Stimulated activated naive CD8-positive, alpha-beta T cell treated with anti-CD3 and anti-CD28 coated beads, Interleukin-15, amount 100 ng/mL, for 72 hours (primary cell): ENCODE measurements around the gene HELZ2.

Source experiments
- ATAC-seq: fragments of 150-1000 bp; cut with Tn5 transposase; 2 replicates; pipeline ENCODE4 v1.10.0; 2021; ENCODE audit warnings: mild to moderate bottlenecking, moderate library complexity
- DNase-seq, 2 donors: peaks; one replicate each; pipeline ENCODE4 v3.0.0; 2021 to 2022
- H3K27ac Mint-ChIP-seq, 2 donors: one replicate each; pipeline ENCODE4 v1.8.0; 2022; ENCODE audit warnings: mild to moderate bottlenecking in 2 of 2, mixed read lengths in 2 of 2, moderate library complexity in 2 of 2
- H3K27me3 Mint-ChIP-seq: one replicate; pipeline ENCODE4 v1.8.0; 2022; ENCODE audit warnings: mixed read lengths
- H3K4me1 Mint-ChIP-seq: one replicate; pipeline ENCODE4 v1.8.0; 2022; ENCODE audit warnings: mild to moderate bottlenecking, mixed read lengths
- H3K4me3 Mint-ChIP-seq, 2 donors: one replicate each; pipeline ENCODE4 v1.8.0; 2022; ENCODE audit warnings: mild to moderate bottlenecking in 2 of 2, mixed read lengths in 2 of 2, moderate library complexity in 1 of 2
- H3K9me3 Mint-ChIP-seq, 2 donors: one replicate each; pipeline ENCODE4 v1.8.0; 2022; ENCODE audit warnings: mixed read lengths in 2 of 2

Gene HELZ2

DNA sequence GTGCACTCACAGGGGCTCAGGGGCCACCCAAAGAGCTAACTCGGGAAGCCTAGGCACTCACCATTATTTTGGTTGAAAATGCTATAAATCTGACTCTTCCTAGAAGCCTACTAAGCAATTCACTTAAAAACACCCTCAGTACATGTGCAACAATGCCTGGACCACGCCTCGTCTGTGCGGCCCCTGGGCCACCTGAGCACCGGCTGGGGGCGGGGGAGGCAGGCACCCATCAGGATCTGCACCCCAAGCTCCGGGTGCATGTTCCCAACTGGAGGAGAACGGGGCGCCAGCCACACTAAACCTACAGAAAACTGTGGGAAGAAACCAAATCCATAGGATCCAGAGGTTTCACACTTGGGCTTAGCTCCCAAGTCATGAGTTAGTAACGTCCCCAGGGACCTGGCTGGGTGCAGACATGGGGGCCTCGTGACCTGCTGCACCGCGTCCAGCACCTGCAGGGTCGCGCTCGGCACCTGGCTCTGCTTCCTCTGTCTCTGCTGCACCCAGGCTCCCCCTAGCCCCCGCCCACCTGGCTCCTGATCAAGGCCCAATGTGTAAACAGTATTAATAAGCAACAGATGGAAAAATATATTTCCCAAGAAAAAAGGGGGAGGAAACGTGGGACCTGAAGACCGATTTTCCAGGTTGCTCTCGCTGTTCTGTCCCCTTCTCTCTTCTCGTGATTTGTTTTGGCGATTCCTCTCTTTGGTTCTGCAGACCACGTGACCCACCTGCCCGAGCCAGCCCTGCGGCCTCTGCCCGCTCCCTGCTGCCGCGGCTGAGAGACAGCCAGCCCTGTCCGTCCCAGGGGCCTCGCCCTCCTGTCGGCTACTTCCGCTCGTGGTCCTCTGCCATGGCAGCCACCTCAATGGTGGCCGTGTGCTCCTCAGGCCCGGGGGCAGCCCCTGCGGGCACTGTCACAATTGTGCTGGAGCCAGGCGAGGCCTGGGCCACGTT is 15.5 kb upstream of the HELZ2 start:
- DNase-seq (no peak), ATAC-seq (no peak)
- Mint-ChIP-seq H3K4me1 (peaks cover 17% of the 10 kb centered on the region), H3K9me3 (no peaks in the 10 kb centered on the region), H3K27me3 (peaks cover 8% of the 10 kb centered on the region), H3K4me3 (no peak overlapping the region), H3K27ac (peak overlapping the region in 1 of 2 donors; percentile 71)

DNA sequence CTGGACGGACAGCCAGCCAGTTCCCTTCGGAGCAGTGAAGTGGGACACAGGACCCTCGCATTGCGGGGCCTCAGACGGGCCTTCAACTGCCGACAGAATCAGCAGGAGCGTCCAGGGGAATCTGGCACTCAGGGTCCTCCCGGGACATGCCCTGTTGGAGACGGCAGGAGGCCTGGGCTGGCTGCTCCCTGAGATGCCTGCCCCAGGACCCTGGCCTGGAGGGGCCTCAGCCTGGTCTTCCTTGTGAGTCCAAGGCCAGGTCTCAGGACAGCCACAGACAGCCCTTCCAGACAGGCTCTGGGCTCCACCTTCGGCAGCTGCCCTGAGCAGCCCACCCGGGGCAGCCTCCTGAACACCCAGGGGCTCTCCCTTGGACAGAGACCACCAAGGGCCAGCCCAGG is 14.6 kb upstream of the HELZ2 start:
- DNase-seq (no peak), ATAC-seq (no peak)
- Mint-ChIP-seq H3K27me3 (peaks cover 8% of the 10 kb centered on the region), H3K27ac (peak overlapping the region in 1 of 2 donors; percentile 54), H3K4me3 (no peak overlapping the region), H3K9me3 (no peaks in the 10 kb centered on the region), H3K4me1 (peaks cover 17% of the 10 kb centered on the region)

DNA sequence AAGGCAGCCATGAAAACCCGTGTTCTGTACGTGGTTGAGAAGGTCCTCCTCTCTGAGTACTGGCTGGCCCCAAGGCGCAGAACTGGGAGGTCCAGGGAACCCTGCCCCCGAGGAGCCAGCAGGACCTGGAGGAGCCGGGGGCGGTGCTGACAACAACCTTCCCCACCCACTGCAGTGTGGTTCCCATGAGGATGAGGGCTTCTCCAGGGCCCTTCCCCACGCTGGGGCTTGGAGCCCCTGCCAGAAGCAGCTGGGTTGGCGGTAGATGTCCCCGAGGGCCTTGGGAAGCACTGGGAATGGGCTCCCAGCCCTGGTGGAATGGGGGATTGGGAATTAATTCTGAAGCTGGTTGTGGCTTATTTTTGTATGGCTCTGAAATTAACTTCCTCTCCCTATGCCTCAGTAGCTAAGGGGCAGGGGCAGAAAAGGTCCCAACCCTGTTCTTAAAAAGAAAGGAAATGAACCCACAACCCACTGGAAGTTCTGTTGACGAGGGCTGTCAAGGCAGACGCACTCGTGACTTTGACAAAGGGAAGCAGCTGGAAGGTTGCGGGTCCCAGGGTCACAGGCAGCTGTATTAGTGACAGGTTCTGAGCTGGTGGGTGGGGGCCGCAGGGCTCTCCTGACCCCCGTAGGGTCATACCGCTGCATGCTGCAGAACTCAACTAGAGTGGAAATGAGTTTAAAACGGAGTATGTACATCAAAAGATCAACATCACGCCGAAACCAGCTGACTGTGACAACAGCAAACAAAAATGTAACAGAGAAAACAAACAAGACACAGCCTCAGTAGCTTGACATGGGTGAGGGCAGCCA is 13.9 kb upstream of the HELZ2 start:
- Mint-ChIP-seq H3K4me3 (no peak overlapping the region), H3K27me3 (peaks cover 8% of the 10 kb centered on the region)
- ATAC-seq: no peak

DNA sequence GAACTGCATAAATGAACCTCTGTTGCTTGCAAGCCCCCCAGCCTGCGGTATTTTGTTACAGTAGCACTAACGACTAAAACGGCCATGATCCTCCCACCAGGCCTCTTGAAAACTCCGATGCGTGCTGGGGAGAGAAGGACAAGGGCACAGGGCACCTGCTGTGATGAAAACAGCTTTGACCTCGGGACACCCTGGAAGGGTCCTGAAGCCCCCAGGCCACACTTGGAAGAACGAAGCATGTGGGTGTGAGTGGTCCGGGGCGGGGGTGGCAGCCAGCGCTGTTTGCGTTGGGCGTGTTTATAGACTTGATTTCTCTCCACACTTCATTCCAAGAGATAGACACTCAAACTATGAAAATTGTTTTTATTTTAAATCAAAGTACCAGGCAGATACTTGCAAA is 13.2 kb upstream of the HELZ2 start:
- Mint-ChIP-seq H3K4me1 (peaks cover 17% of the 10 kb centered on the region), H3K4me3 (no peak overlapping the region), H3K27ac (no peak overlapping the region), H3K9me3 (no peaks in the 10 kb centered on the region), H3K27me3 (peaks cover 8% of the 10 kb centered on the region)
- no peak for ATAC-seq
- DNase-seq: no peak

More for the DNA sequence above, 13.9 kb upstream of the HELZ2 start:
- Mint-ChIP-seq H3K9me3 (no peaks in the 10 kb centered on the region), H3K27ac (peak overlapping the region in 1 of 2 donors; percentile 62), H3K4me1 (peaks cover 17% of the 10 kb centered on the region)
- no peak for DNase-seq

DNA sequence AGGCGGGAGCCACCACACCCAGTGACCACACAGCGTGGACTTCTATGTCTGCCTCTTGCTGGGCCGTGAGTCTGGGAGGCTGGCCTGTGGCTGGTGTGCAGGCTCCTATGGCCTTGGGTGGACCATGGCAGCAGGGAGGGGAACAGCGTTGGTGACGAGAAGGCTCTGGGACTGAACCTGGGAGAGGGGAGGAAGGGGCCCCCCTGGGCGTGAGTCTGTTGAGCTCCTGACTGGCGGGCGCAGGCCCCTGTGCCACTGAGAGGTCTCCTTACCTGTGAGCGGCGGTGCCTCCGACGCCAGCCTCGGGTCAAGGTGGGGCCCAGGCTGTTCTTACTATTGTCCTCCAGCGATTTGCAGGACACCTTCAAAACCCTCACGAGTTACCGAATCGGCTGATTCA is 12.8 kb upstream of the HELZ2 start:
- no peak for ATAC-seq

DNA sequence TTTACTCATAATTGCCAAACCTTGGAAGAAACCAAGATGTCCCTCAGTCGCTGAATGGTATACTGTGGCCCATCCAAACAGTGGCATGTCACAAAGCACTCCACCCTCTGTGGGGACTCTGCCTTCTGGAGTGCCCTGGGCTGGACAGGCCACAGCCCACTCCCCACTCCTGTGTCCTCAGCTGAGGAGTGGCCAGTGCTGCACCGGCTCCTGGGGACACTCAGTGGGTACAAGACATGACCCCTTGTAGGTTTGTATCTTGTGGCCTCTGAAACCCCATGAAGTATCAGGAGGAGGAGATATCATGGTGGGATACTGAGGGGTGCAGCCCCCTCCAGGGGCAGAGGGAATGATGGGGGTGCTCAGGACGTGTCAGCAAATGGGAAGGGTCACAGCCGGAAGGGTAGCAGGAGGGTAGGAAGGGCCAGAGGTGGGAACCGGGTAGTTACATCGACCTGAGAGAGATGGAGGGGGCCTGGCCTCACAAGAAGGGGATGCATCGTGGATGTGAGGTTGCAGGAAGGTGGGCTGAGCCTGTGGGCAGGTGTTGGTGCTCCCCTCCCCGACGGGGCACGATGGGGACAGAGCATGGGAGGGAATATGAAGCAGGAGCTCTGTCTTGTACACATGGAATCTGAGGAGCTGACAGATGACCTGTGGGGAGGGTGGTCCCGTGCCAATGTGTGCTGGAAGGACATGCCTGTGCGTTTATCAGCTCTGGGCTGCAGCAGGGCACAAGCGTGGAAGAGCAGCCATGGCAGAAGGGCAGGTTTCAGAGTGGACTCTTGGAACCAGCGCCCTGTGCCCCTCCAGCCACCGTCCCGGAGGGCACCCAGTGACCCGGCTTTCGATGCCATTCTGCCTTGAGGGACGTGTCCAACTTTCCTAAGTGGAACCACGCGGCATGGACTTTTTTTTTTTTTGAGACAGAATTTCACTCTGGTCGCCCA is 11.9 kb upstream of the HELZ2 start:
- peaks cover 22% of the 10 kb centered on the region for H3K4me1 Mint-ChIP-seq
- no peak overlapping the region for H3K27ac Mint-ChIP-seq
- H3K4me3 Mint-ChIP-seq: no peak overlapping the region
- ATAC-seq (no peak), DNase-seq (no peak)
- H3K27me3 Mint-ChIP-seq: peaks cover 8% of the 10 kb centered on the region
- H3K9me3 Mint-ChIP-seq: no peaks in the 10 kb centered on the region

More for the DNA sequence above, 12.8 kb upstream of the HELZ2 start:
- Mint-ChIP-seq H3K27ac (no peak overlapping the region), H3K4me1 (peaks cover 17% of the 10 kb centered on the region), H3K27me3 (peaks cover 8% of the 10 kb centered on the region), H3K4me3 (no peak overlapping the region), H3K9me3 (no peaks in the 10 kb centered on the region)
- no peak for DNase-seq

DNA sequence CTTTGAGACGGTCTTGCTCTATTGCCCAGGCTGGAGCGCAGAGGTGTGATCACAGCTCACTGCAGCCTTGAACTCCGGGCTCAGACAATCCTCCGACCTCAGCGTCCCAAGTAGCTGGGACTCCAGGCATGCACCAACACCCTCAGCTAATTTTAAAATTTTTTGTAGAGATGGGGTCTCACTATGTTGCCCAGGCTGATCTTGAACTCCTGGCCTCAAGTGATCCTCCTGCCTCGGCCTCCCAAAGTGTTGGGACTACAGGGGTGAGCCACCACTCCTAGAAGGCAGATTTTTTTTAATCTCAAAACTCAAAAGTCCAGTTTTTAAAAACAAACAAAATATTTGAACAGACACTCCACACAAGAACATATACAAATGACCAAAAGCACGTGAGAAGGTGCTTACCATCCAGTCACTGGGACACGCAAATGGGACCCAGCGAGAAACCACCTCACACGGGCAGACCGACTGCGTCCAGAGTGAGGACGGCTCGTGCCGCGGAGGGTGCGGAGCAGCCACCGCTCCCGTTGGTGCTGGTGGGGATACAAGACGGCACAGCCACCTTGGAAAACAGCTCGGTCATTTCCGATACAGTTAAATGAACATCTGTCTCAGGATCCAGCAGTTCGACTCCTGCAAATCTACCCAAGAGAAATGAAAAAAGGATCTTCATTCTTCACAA is 8.5 kb upstream of the HELZ2 start:
- H3K27ac Mint-ChIP-seq: no peak overlapping the region
- H3K27me3 Mint-ChIP-seq: peaks cover 31% of the 10 kb centered on the region
- no peaks in the 10 kb centered on the region for H3K9me3 Mint-ChIP-seq
- no peak for ATAC-seq
- DNase-seq: no peak
- peaks cover 17% of the 10 kb centered on the region for H3K4me1 Mint-ChIP-seq
- H3K4me3 Mint-ChIP-seq: no peak overlapping the region

DNA sequence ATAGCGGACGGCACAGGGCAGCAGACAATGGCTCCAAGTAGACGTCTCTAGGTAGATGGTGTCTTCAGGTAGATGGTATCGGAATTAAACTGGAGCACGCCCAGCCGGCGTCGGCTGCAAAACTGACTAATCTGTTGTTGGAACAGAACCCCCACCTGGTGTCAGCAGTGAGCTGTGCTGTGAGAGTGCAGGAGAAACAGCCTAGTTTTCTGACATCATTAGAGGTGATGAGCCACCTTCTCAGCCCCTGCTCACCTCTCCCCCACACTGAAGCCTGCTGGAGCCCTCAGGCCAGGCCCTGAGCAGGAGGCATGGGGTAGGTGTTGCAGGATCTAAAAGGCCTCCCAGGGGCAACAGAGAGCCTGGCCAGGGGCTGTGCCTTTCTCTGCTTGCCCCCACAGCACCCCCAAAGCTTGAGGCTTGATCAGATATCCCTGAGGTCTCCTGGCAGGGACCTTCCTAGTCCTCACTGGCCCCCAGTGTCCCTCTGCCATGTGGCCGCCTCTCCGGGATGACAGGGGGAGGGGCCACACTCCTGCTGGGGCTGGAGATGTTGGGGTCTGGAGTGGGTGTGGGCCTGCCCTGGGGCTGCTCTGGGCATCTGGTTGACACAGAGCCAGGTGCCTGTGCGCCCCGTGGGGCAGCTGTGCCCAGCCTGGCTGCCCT is 6.9 kb upstream of the HELZ2 start:
- peaks cover 40% of the 10 kb centered on the region for H3K27me3 Mint-ChIP-seq
- peak; percentile 98 for ATAC-seq
- peaks cover 12% of the 10 kb centered on the region for H3K4me1 Mint-ChIP-seq
- peak; percentile 61 to 73 for DNase-seq
- H3K27ac Mint-ChIP-seq: no peak overlapping the region
- H3K4me3 Mint-ChIP-seq: no peak overlapping the region
- H3K9me3 Mint-ChIP-seq: no peaks in the 10 kb centered on the region

DNA sequence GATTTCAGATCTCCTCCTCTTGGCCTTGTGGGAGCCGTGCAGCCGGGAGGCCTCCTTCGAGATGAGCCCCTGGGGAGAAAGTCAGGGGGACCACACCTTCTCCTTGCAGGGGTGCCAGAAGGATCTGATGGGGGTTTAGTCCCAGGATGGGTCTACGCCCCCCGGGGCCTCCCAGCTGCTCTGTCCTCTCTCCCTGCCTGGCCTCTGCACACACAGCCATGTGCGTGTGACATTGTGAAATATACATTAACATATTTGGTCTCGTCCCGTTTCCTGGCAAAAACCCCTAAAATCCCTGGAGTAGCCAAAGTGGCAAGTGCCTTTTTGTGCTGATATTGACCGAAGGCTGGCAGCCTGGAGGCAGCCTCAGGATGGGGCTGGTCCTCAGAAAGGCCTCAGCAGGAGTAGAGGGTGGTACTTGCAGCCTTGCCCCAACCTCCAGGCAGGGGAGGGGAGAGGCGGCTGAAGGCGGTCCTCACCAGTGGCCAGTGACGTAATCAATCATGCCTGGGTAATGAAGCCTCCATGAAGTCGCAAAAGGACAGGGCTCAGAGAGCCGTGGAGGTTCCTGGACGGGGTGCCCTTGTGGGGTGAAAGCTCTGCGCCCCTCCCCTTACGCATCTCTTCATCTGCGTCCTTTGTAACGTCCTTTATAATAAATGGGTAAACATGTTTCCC is 5.1 kb upstream of the HELZ2 start:
- ATAC-seq: no peak
- DNase-seq: no peak
- peaks cover 41% of the 10 kb centered on the region for H3K27me3 Mint-ChIP-seq
- H3K4me3 Mint-ChIP-seq: no peak overlapping the region
- no peaks in the 10 kb centered on the region for H3K9me3 Mint-ChIP-seq
- no peak overlapping the region for H3K27ac Mint-ChIP-seq
- H3K4me1 Mint-ChIP-seq: peaks cover 12% of the 10 kb centered on the region

DNA sequence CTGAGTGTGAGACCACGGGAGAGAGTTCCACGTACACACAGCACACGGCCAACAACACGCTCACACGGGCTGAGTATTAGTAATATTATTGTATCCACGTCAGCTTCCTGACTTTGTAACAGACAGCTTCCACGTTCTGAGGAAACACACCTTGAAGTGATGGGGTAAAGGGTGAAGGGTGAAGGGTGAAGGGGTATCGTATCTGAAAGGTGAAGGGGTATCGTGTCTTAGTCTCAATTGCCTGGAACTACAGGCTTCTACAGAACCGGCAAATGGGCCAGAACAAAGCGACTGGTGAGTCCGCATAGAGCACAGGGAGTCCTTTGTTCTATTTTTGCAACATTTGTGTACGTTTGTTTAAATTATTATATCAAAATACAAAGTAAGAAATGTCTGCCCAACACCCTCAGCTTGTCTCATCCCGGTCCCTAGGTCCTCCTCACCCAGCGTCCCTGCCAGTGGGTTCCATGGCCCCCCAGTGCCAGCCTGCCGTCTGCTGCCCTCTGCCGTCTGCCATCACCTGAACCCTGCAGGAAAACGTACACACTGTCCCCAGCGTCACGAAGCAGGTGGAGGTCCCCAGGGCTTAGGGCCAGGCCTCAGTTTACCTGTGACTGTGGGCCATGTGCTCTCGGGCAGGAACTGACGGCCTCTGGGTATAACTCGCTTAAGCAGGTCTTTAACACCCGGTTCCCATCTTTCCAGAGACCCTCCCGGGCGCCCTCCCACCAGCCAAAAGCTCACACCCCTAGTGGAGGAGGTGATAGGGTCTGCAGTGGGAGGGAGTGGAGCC is 4.4 kb upstream of the HELZ2 start:
- Mint-ChIP-seq H3K4me3 (no peak overlapping the region), H3K4me1 (peaks cover 15% of the 10 kb centered on the region), H3K27ac (no peak overlapping the region), H3K9me3 (no peaks in the 10 kb centered on the region), H3K27me3 (peaks cover 41% of the 10 kb centered on the region)
- DNase-seq: peak in 1 of 2 donors; percentile 22
- no peak for ATAC-seq

DNA sequence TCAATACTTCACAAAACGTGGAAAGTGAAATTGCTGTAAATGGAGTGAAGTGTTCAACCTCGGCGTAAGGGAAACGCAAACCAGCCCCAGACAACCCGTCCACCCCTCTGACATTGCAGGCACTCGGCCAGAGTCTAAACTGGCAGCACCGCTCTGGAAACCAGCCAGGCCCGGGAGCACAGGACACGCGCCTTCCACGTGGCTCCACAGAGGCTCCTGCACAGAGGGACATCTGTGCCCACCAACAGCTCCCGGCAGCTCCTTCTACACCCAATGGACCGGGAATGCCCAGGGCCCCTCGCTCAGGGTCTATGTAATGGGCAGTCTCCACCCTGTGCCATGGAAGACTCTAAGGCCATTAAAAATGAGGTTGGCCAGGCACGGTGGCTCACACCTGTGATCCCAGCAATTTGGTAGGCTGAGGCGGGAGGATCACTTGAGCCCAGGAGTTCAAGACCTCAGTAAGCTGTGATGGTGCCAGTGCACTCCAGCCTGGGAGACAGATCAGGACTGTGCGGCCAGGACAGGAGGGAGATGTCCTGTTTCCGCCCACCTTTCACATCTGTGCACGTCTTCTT is 3.4 kb upstream of the HELZ2 start:
- H3K4me3 Mint-ChIP-seq: no peak overlapping the region
- no peak for ATAC-seq
- no peak for DNase-seq
- H3K4me1 Mint-ChIP-seq: peaks cover 17% of the 10 kb centered on the region
- no peaks in the 10 kb centered on the region for H3K9me3 Mint-ChIP-seq
- H3K27ac Mint-ChIP-seq: no peak overlapping the region
- H3K27me3 Mint-ChIP-seq: peaks cover 41% of the 10 kb centered on the region

DNA sequence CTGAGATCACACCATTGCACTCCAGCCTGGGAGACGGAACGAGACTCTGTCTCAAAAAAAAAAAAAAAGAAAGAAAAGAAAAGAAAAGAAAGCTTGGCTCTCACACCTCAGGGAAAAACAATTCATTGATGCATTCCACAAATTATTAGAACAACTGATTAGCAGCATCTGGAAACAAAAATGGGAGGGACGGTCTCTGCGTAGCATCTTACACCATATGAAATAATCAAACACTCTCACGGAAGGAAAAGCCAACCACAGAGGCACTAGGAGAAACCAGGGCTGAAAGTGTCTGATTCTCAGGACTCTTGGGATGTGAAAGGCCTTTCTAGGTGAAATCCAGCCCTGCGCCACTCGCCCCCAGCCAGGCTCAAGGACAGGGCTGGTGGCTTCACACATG is 2.3 kb upstream of the HELZ2 start:
- ATAC-seq: no peak
- Mint-ChIP-seq H3K27me3 (peaks cover 41% of the 10 kb centered on the region), H3K4me1 (peaks cover 16% of the 10 kb centered on the region), H3K4me3 (no peak overlapping the region), H3K27ac (no peak overlapping the region), H3K9me3 (no peaks in the 10 kb centered on the region)
- DNase-seq: no peak
